GM18951 (cell line): ENCODE data around the gene RNF215.

Experiments
- POLR2A ChIP-seq: IDR thresholded peaks from 4 replicates; pipeline ENCODE4 v1.6.1; 2011; ENCODE audit warnings: mild to moderate bottlenecking; ENCODE audit not compliant: insufficient read length, insufficient read depth; ENCODE audit errors: extremely low read depth
- in situ Hi-C: fragments of 300-500 bp; cut with MboI; formaldehyde crosslinking; loops from one replicate; pipeline ENCODE4 v1.12.0; 2022; ENCODE audit warnings: low sequenced_read_pairs, mixed read lengths, inconsistent platforms; ENCODE audit not compliant: unreplicated experiment

RNF215 gene

GRCh38 chr22:30425327-30425615 is 38.1 kb upstream of the RNF215 start:
- in situ Hi-C loops = no loop called here
- TF ChIP-seq POLR2A = no peak

- in situ Hi-C loops = no loop called here
Measured at GRCh38 chr22:30424534-30425326, 37.5 kb upstream of the RNF215 start.

GRCh38 chr22:30423959-30424533 is 36.8 kb upstream of the RNF215 start:
- in situ Hi-C loops = no loop called here
- peak; percentile 76 for TF ChIP-seq POLR2A

More at GRCh38 chr22:30424534-30425326, 37.5 kb upstream of the RNF215 start:
- no peak for TF ChIP-seq POLR2A

GRCh38 chr22:30423301-30423958 is 36.2 kb upstream of the RNF215 start:
- in situ Hi-C loops = no loop called here
- peak; percentile 88 for TF ChIP-seq POLR2A

- no peak for TF ChIP-seq POLR2A
- in situ Hi-C loops = no loop called here
Measured at GRCh38 chr22:30422481-30423300, 35.5 kb upstream of the RNF215 start.

- in situ Hi-C loops = no loop called here
- TF ChIP-seq POLR2A = no peak
Measured at GRCh38 chr22:30421695-30422480, 34.7 kb upstream of the RNF215 start.

GRCh38 chr22:30420347-30421125 is 33.3 kb upstream of the RNF215 start:
- TF ChIP-seq POLR2A = no peak
- in situ Hi-C loops = no loop called here

- no peak for TF ChIP-seq POLR2A
- in situ Hi-C loops = no loop called here
Measured at GRCh38 chr22:30416837-30417236, 29.6 kb upstream of the RNF215 start.

GRCh38 chr22:30416403-30416802 is 29.2 kb upstream of the RNF215 start:
- in situ Hi-C loops = no loop called here
- no peak for TF ChIP-seq POLR2A

- no peak for TF ChIP-seq POLR2A
- in situ Hi-C loops = no loop called here
Measured at GRCh38 chr22:30414525-30415047, 27.4 kb upstream of the RNF215 start.

- TF ChIP-seq POLR2A = no peak
- in situ Hi-C loops = no loop called here
Measured at GRCh38 chr22:30413745-30414524, 26.7 kb upstream of the RNF215 start.
